IMR-90 (cell line): ENCODE results near the gene SELENOH. TPM values are rescaled to one million over a fixed set of nuclear protein-coding genes. Genes with fewer than 3 reads are reported as not detected.

Experiments used
- ATAC-seq: fragments of 200-7000 bp; cut with Tn5 transposase; 2 replicates; pipeline ENCODE4 v1.9.1; 2020; ENCODE audit warnings: low read depth, mild to moderate bottlenecking, moderate library complexity
- BruUV-seq: library from RNA; stranded (reverse); fragments of 400-500 nt; replicated peaks from 2 replicates; lab custom pipeline; 2021; lab: Mats Ljungman, UMichigan
- CTCF ChIA-PET: fragments of 300-600 bp; formaldehyde crosslinking; extraction: SDS; loops from one replicate; lab custom pipeline; 2021; ENCODE audit warnings: antibody characterized with exemption; lab: Yijun Ruan, JAX
- POLR2A ChIA-PET: fragments of 300-600 bp; sonication (Branson Sonifier 250); formaldehyde crosslinking; loops from one replicate; lab custom pipeline; 2022; ENCODE audit warnings: antibody characterized with exemption; ENCODE audit not compliant: unreplicated experiment; lab: Charles Lee
- DNase-seq: peaks from one replicate; pipeline ENCODE4 v3.0.0; 2013
- H2AFZ ChIP-seq: replicated peaks from 2 replicates; pipeline ENCODE3; 2013; ENCODE audit warnings: low read length, mild to moderate bottlenecking; ENCODE audit not compliant: poor library complexity
- H2AK5ac ChIP-seq: 2 replicates; pipeline ENCODE4 v1.6.1; 2013; ENCODE audit warnings: low read depth, low read length, inconsistent platforms
- H2AK9ac ChIP-seq: replicated peaks from 2 replicates; pipeline ENCODE3; 2013; ENCODE audit warnings: mild to moderate bottlenecking, low read depth, low read length, moderate library complexity; ENCODE audit not compliant: poor library complexity
- H2BK120ac ChIP-seq: 2 replicates; pipeline ENCODE4 v1.6.1; 2013; ENCODE audit warnings: low read depth, low read length, inconsistent platforms
- H2BK15ac ChIP-seq: 3 replicates; pipeline ENCODE4 v1.6.1; 2013; ENCODE audit warnings: low read depth, low read length, inconsistent platforms
- H2BK20ac ChIP-seq: 2 replicates; pipeline ENCODE4 v1.6.1; 2013; ENCODE audit warnings: low read depth, mild to moderate bottlenecking, inconsistent platforms, low read length, moderate library complexity
- H2BK5ac ChIP-seq: 2 replicates; pipeline ENCODE4 v1.6.1; 2013; ENCODE audit warnings: mild to moderate bottlenecking, low read depth, low read length, inconsistent platforms; ENCODE audit not compliant: poor library complexity, severe bottlenecking
- H3K14ac ChIP-seq: replicated peaks from 2 replicates; pipeline ENCODE4 v1.6.1; 2013; ENCODE audit warnings: low read depth, low read length, inconsistent platforms
- H3K18ac ChIP-seq: 2 replicates; pipeline ENCODE4 v1.6.1; 2013; ENCODE audit warnings: low read depth, low read length, control low read depth
- H3K23ac ChIP-seq: 2 replicates; pipeline ENCODE4 v1.6.1; 2013; ENCODE audit warnings: low read depth, low read length, inconsistent platforms
- H3K27ac ChIP-seq: 2 replicates; pipeline ENCODE4 v1.5.1; 2013; ENCODE audit warnings: mild to moderate bottlenecking, control low read depth, low read length; ENCODE audit not compliant: insufficient read depth
- H3K27me3 ChIP-seq: 2 replicates; pipeline ENCODE4 v1.6.1; 2013; ENCODE audit warnings: low read length; ENCODE audit not compliant: control insufficient read depth, insufficient read depth
- H3K36me3 ChIP-seq: 2 replicates; pipeline ENCODE4 v1.6.1; 2013; ENCODE audit warnings: low read length, mixed read lengths; ENCODE audit not compliant: control insufficient read depth, insufficient read depth
- H3K4ac ChIP-seq: 2 replicates; pipeline ENCODE4 v1.6.1; 2013; ENCODE audit warnings: low read depth, low read length, inconsistent platforms
- H3K4me1 ChIP-seq: 2 replicates; pipeline ENCODE4 v1.6.1; 2013; ENCODE audit warnings: low read length, mixed read lengths; ENCODE audit not compliant: control insufficient read depth, insufficient read depth
- H3K4me2 ChIP-seq: 2 replicates; pipeline ENCODE4 v1.6.1; 2013; ENCODE audit warnings: low read depth, mild to moderate bottlenecking, control low read depth, low read length, moderate library complexity
- H3K4me3 ChIP-seq: 2 replicates; pipeline ENCODE4 v1.5.1; 2013; ENCODE audit warnings: low read depth, mild to moderate bottlenecking, control low read depth, low read length, moderate library complexity; ENCODE audit not compliant: insufficient read depth
- H3K56ac ChIP-seq: 2 replicates; pipeline ENCODE4 v1.6.1; 2013; ENCODE audit warnings: low read length, inconsistent platforms; ENCODE audit not compliant: insufficient read depth; ENCODE audit errors: extremely low read depth
- H3K79me1 ChIP-seq, 2 experiments: 2 replicates each; pipeline ENCODE4 v1.6.1; 2013; ENCODE audit warnings: low read length in 2 of 2, inconsistent platforms in 1 of 2, low read depth in 1 of 2
- H3K9ac ChIP-seq: 2 replicates; pipeline ENCODE4 v1.6.1; 2013; ENCODE audit warnings: low read depth, low read length, control low read depth
- H3K9me1 ChIP-seq: 2 replicates; pipeline ENCODE4 v1.6.1; 2013; ENCODE audit warnings: low read length, inconsistent platforms; ENCODE audit not compliant: insufficient read depth
- H3K9me3 ChIP-seq: 2 replicates; pipeline ENCODE4 v1.6.1; 2013; ENCODE audit warnings: low read length; ENCODE audit not compliant: control insufficient read depth, insufficient read depth
- H4K20me1 ChIP-seq: 2 replicates; pipeline ENCODE4 v1.6.1; 2013; ENCODE audit warnings: low read length, inconsistent platforms; ENCODE audit not compliant: insufficient read depth
- H4K5ac ChIP-seq: 2 replicates; pipeline ENCODE4 v1.6.1; 2013; ENCODE audit warnings: mild to moderate bottlenecking, low read depth, low read length, control low read depth
- H4K8ac ChIP-seq, 2 experiments: 2 replicates each; pipeline ENCODE4 v1.6.1; 2013; ENCODE audit warnings: low read depth in 2 of 2, low read length in 2 of 2, control low read depth in 1 of 2, inconsistent platforms in 1 of 2
- H4K91ac ChIP-seq: 2 replicates; pipeline ENCODE4 v1.6.1; 2013; ENCODE audit warnings: low read depth, low read length, inconsistent platforms; ENCODE audit not compliant: insufficient read depth
- BHLHE40 ChIP-seq: fragments of 150-350 bp; IDR thresholded peaks from 2 replicates; pipeline ENCODE4 v1.6.1; 2016; ENCODE audit warnings: mild to moderate bottlenecking, low read depth, low read length
- CEBPB ChIP-seq: IDR thresholded peaks from 2 replicates; pipeline ENCODE4 v1.6.1; 2012; ENCODE audit warnings: low read depth, low read length, improper control_type of control experiment
- CHD1 ChIP-seq: IDR thresholded peaks from 2 replicates; pipeline ENCODE4 v1.6.1; 2012; ENCODE audit warnings: low read depth, low read length, improper control_type of control experiment
- CTCF ChIP-seq: conservative IDR thresholded peaks from 2 replicates; pipeline ENCODE4 v1.5.1; 2012; ENCODE audit warnings: mild to moderate bottlenecking, low read depth, low read length, improper control_type of control experiment
- ELK1 ChIP-seq: fragments of 150-350 bp; IDR thresholded peaks from 2 replicates; pipeline ENCODE4 v1.6.1; 2016; ENCODE audit warnings: low read depth, mild to moderate bottlenecking, low read length, moderate library complexity, borderline replicate concordance
- FOS ChIP-seq: fragments of 150-350 bp; IDR thresholded peaks from 2 replicates; pipeline ENCODE4 v1.6.1; 2016; ENCODE audit warnings: low read depth, low read length
- MAFK ChIP-seq: IDR thresholded peaks from 2 replicates; pipeline ENCODE4 v1.6.1; 2012; ENCODE audit warnings: low read depth, low read length, improper control_type of control experiment
- MAZ ChIP-seq: IDR thresholded peaks from 2 replicates; pipeline ENCODE4 v1.6.1; 2012; ENCODE audit warnings: low read depth, mild to moderate bottlenecking, low read length, improper control_type of control experiment, moderate library complexity, borderline replicate concordance
- MXI1 ChIP-seq: IDR thresholded peaks from 2 replicates; pipeline ENCODE4 v1.6.1; 2012; ENCODE audit warnings: low read depth, mild to moderate bottlenecking, low read length, moderate library complexity, borderline replicate concordance
- NFE2L2 ChIP-seq: fragments of 150-350 bp; IDR thresholded peaks from 2 replicates; pipeline ENCODE4 v1.6.1; 2016; ENCODE audit warnings: low read depth, mild to moderate bottlenecking, low read length
- POLR2A ChIP-seq: IDR thresholded peaks from 2 replicates; pipeline ENCODE4 v1.6.1; 2012; ENCODE audit warnings: mild to moderate bottlenecking, low read depth, low read length
- RAD21 ChIP-seq: IDR thresholded peaks from 2 replicates; pipeline ENCODE4 v1.6.1; 2012; ENCODE audit warnings: low read length, improper control_type of control experiment
- RCOR1 ChIP-seq: IDR thresholded peaks from 2 replicates; pipeline ENCODE4 v1.6.1; 2012; ENCODE audit warnings: mild to moderate bottlenecking, low read length, improper control_type of control experiment; ENCODE audit not compliant: insufficient replicate concordance
- RFX5 ChIP-seq: IDR thresholded peaks from 2 replicates; pipeline ENCODE4 v1.8.0; 2012; ENCODE audit warnings: low read depth, mild to moderate bottlenecking, low read length, moderate library complexity
- SMC3 ChIP-seq: fragments of 150-350 bp; IDR thresholded peaks from 2 replicates; pipeline ENCODE4 v1.6.1; 2016; ENCODE audit warnings: low read depth, mild to moderate bottlenecking, antibody characterized with exemption, low read length, moderate library complexity
- USF2 ChIP-seq: fragments of 150-350 bp; IDR thresholded peaks from 2 replicates; pipeline ENCODE4 v1.6.1; 2017; ENCODE audit warnings: mild to moderate bottlenecking, antibody characterized with exemption, low read length, low read depth
- dilution Hi-C: fragments of 300-500 bp; cut with HindIII; formaldehyde crosslinking; loops from one replicate; pipeline ENCODE4 v1.14.3; 2018; ENCODE audit warnings: low sequenced_read_pairs; ENCODE audit not compliant: unreplicated experiment
- in situ Hi-C: fragments of 300-500 bp; cut with MboI; formaldehyde crosslinking; loops from 3 replicates; pipeline ENCODE4 v1.14.3; 2019; ENCODE audit warnings: low sequenced_read_pairs, inconsistent platforms, mixed read lengths
- intact Hi-C: fragments of 100-400 bp; cut with micrococcal nuclease; formaldehyde crosslinking; loops from 2 replicates; pipeline ENCODE4 v1.10.0; 2022
- polyA plus RNA-seq, 3 experiments: library from polyadenylated mRNA; depleted of rRNA; stranded (reverse); fragments of >200 nt; gene quantifications; 2 replicates each; pipeline ENCODE4 v1.2.3, GENCODE V29; 2012; ENCODE audit warnings: low replicate concordance in 1 of 3
- total RNA-seq: library from RNA; depleted of rRNA; stranded (reverse); fragments of >200 nt; gene quantifications from 2 replicates; pipeline ENCODE4 v1.2.3, GENCODE V29; 2012

SELENOH gene
- total and polyA plus RNA-seq, 2 of the 4 experiments (the other 2 are of a cell fraction) = 40.3 to 107 TPM

GRCh38 chr11:57751176-57751575 lies 9.9 kb downstream of the SELENOH start:
- no peak overlapping the region for H3K27ac ChIP-seq
- H3K4me2 ChIP-seq = no peak overlapping the region
- no peak overlapping the region for H2AK9ac ChIP-seq
- H3K14ac ChIP-seq = no peak overlapping the region
- no peak for TF ChIP-seq CTCF
- no peak for TF ChIP-seq RCOR1
- TF ChIP-seq MXI1 = no peak
- TF ChIP-seq BHLHE40 = no peak
- no peak for TF ChIP-seq CHD1
- TF ChIP-seq NFE2L2 = no peak
- no peak for TF ChIP-seq MAFK
- no peak for TF ChIP-seq SMC3
- no peak for TF ChIP-seq MAZ
- no peak for TF ChIP-seq RFX5
- no peak for TF ChIP-seq RAD21
- TF ChIP-seq POLR2A = no peak
- TF ChIP-seq FOS = no peak
- no peak for TF ChIP-seq CEBPB
- TF ChIP-seq ELK1 = no peak
- TF ChIP-seq USF2 = no peak
- no peak overlapping the region for H3K18ac ChIP-seq
- ChIA-PET CTCF (interaction anchor here (0.6 to 1.0 kb wide), 3 partner anchors 11 to 763 kb away, joined by 3 to 4 read pairs (median 4); partner anchors contain the start of gene CTNND1), POLR2A (interaction anchor here (1.0 kb wide), 1 partner anchor 10 kb away, joined by 3 read pairs; the partner anchor contains the start of gene CTNND1)
- H3K9ac ChIP-seq = no peak overlapping the region
- DNase-seq (no peak), ATAC-seq (no peak)
- in situ Hi-C loops = no loop called here
- intact Hi-C loops = no loop called here
- H4K20me1 ChIP-seq = no peaks in the 10 kb centered on the region
- no peak overlapping the region for H2BK120ac ChIP-seq
- no peak overlapping the region for H2BK20ac ChIP-seq
- no peaks in the 10 kb centered on the region for H3K4me1 ChIP-seq
- no peaks in the 10 kb centered on the region for H3K9me1 ChIP-seq
- H2BK5ac ChIP-seq = no peak overlapping the region
- no peak overlapping the region for H2AFZ ChIP-seq
- H4K8ac ChIP-seq = no peak overlapping the region
- dilution Hi-C loops = no loop called here
- H3K23ac ChIP-seq = no peak overlapping the region
- no peaks in the 10 kb centered on the region; a peak in 1 of 4 replicates for H3K79me1 ChIP-seq
- H3K56ac ChIP-seq = no peak overlapping the region
- H3K9me3 ChIP-seq = no peaks in the 10 kb centered on the region
- H3K4me3 ChIP-seq = no peak overlapping the region
- H4K91ac ChIP-seq = no peak overlapping the region
- H4K5ac ChIP-seq = no peak overlapping the region
- no peak overlapping the region for H3K4ac ChIP-seq
- no peak overlapping the region for H2BK15ac ChIP-seq
- H2AK5ac ChIP-seq = no peak overlapping the region
- H3K27me3 ChIP-seq = no peaks in the 10 kb centered on the region
- peaks cover 2% of the 10 kb centered on the region for H3K36me3 ChIP-seq
- no TSS peak for BruUV-seq
